Activated CD8-positive, alpha-beta memory T cell treated with anti-CD3 and anti-CD28 coated beads, Interleukin-2, amount 50 U/mL, for 1 hour (primary cell): Measurements from ENCODE around the gene AQP9.
"Not testable (repeated sequence)": the region's sequence is repeated elsewhere in the genome, so short reads cannot be mapped to it uniquely, and the experiment has no call there.

Experiments used
- DNase-seq: peaks from one replicate; pipeline ENCODE4 v3.0.0-alpha.2; 2020; ENCODE audit errors: extremely low read depth

AQP9 gene

GRCh38 chr15:58179741-58180381 is 41.7 kb downstream of the AQP9 start:
- no peak for DNase-seq

- no peak for DNase-seq
Observed at GRCh38 chr15:58182460-58183163, 44.4 kb downstream of the AQP9 start.

- no peak for DNase-seq
Observed at GRCh38 chr15:58185439-58185838, 47.3 kb downstream of the AQP9 start.

- DNase-seq = no peak
Observed at GRCh38 chr15:58189148-58189811, 51.1 kb downstream of the AQP9 start.

GRCh38 chr15:58190419-58190818 is 52.2 kb downstream of the AQP9 start:
- DNase-seq = no peak

- DNase-seq = not testable (repeated sequence)
Observed at GRCh38 chr15:58193636-58194035, 55.5 kb downstream of the AQP9 start.

- no peak for DNase-seq
Observed at GRCh38 chr15:58200739-58201138, 62.6 kb downstream of the AQP9 start.

GRCh38 chr15:58201516-58201915 is 63.3 kb downstream of the AQP9 start:
- no peak for DNase-seq

- no peak for DNase-seq
Observed at GRCh38 chr15:58203537-58203936, 65.4 kb downstream of the AQP9 start.

- no peak for DNase-seq
Observed at GRCh38 chr15:58206151-58206550, 68.0 kb downstream of the AQP9 start.

GRCh38 chr15:58208217-58208616 is 70.0 kb downstream of the AQP9 start:
- DNase-seq = not testable (repeated sequence)

- not testable (repeated sequence) for DNase-seq
Observed at GRCh38 chr15:58209007-58209481, 70.9 kb downstream of the AQP9 start.

GRCh38 chr15:58210031-58210430 is 71.8 kb downstream of the AQP9 start:
- DNase-seq = not testable (repeated sequence)

- no peak for DNase-seq
Observed at GRCh38 chr15:58212909-58213526, 74.8 kb downstream of the AQP9 start.

- no peak for DNase-seq
Observed at GRCh38 chr15:58213587-58214338, 75.6 kb downstream of the AQP9 start.

GRCh38 chr15:58214591-58215340 is 76.6 kb downstream of the AQP9 start:
- DNase-seq = no peak

GRCh38 chr15:58217460-58217859 is 79.3 kb downstream of the AQP9 start:
- DNase-seq = no peak

- no peak for DNase-seq
Observed at GRCh38 chr15:58221591-58222241, 83.5 kb downstream of the AQP9 start.

GRCh38 chr15:58222679-58223078 is 84.5 kb downstream of the AQP9 start:
- no peak for DNase-seq

GRCh38 chr15:58223432-58223831 is 85.3 kb downstream of the AQP9 start:
- DNase-seq = no peak
